Measurements from ENCODE around the gene LRRC15. TPM values are rescaled to one million over a fixed set of nuclear protein-coding genes. Genes with fewer than 3 reads are reported as not detected.

The LRRC15 gene
- total RNA-seq (2014; rRNA removed; shearing (Covaris generic)), result 9.1 and 9.6 TPM in 2 replicates

DNA sequence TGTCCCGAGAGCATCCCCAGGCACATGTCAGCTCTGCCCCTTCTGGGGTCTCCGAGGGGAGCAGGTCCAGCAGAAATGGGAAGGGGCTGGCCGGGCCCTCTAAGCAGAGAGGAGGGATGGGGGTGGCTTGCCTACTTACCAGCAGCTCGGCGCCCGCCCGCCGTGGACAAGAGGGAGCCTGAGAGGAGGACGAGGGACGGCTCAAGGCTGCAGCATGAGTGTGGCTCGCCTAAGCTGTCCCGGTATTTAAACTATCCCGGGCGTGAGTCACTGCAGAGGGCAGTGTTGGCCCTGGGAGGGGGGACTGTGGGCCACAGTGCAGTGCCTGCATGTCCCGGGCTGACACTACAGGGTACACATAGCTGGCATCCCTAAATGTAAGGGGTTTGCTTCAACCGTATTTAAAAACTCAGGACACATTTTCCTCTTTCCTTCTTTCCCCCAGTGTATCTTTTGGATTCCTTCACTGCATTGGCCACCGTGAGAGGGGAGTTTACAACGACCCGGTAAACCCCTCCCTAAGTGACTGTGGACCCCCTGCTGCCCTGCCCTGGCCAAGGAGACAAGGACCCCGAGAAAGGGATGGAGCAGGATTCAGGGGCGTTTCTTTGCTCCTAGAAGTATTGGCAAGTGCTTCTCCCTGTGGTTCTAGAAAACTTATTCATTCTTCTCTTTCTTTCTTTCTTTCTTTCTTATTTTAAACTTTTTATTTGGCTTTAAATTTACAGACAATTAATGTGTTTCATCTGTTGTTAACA is at the start of gene LRRC15:
TSS of gene LRRC15 (minus strand) at position 222 of the 758 bp plus-strand sequence. CDS start 8,700 bp downstream, outside the sequence.
- peak; percentile 83 for DNase-seq (ENCODE audit: low read depth)

DNA sequence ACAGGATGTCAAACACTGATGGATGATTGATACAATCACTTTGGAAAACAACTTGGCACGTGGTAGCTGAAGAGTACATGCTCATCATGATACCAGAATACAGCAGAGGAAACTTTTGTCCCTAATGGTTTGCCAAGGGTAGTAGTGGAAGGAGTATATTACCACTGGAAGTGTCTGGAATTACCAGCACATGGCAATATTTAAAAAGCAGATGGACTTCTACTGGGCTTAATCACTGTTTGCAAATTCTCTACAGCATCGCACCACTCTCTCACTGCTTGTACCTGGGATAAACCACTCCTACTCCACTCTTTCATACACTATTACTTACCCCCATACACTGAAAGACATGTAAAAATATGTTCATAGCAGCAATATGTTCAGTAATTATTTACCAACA is 49.1 kb upstream of the LRRC15 start:
- no peak for DNase-seq (ENCODE audit: low read depth)

DNA sequence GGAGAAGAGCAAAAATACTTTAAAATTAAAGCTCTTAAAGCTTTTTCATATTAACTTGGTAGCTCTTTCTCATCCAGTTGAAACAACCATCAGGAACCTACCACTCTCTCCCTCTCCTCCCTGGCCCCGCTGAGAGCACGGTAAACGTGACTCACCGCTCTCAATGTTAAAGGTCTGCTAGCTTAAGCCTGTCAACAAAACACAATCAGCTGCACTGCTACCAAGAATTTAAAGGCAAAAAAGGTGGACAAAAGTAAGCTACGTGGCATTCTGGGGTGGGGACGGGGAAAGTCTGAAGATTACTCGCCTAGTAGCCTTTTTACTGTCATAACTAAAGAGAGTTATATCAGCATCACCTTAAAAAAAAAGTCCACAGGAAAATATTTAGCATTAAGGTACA is 37.9 kb upstream of the LRRC15 start:
- DNase-seq (ENCODE audit: low read depth), result peak; percentile 65

DNA sequence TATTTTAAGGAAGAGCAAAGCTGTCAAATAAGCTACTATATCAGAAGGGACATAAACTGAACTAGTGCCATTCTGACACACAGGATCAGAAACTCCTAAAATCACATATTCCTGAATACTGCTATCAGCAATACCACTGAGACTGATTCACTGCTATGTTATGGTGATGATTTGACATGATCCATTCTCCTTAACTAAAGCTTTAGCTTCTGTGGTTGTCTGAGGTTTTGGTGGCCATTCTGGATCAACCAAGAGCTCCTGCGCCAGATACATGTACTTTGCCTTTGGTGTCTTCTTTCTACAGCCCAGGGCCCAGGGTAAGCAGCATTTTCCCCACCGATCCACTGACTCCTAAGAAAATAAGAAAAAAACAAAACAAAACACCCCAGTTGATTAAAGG is 36.2 kb upstream of the LRRC15 start:
- no peak for DNase-seq (ENCODE audit: low read depth)

DNA sequence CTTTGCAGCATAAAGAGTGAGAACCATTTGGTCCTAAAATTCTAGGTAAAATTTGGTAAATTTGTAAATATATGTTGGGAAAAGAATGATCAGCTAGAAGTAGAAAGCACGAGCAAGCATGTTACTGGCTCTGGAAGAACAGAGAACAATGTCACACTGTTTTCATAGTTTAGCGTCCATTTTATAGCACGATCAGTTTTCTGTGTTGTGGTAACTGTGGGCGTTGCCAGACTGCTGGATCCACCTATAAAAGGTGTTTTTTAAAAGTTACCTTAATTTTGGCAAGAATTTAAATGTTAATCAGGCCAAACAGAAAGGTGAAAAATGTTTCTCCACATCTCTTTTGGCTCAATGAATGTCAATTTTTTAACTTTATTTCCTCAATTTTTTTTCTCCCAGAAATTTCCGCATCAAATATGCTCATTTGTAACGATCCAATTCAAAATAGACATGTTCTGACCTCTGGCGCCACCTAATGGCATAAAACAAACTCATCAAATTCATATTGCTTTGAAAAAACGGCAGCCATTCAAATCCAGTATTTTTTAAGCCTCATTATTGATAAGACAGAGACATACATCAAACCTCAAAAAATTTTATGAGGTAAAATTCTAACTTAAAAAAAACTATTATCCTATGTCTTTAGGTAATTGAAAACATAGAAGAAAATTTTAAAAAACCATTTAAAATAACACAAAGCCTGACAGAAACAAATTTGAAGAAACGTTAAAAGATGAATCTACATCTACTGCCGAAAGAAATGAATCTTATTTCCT is 35.0 kb upstream of the LRRC15 start:
- DNase-seq (ENCODE audit: low read depth), result peak; percentile 55

DNA sequence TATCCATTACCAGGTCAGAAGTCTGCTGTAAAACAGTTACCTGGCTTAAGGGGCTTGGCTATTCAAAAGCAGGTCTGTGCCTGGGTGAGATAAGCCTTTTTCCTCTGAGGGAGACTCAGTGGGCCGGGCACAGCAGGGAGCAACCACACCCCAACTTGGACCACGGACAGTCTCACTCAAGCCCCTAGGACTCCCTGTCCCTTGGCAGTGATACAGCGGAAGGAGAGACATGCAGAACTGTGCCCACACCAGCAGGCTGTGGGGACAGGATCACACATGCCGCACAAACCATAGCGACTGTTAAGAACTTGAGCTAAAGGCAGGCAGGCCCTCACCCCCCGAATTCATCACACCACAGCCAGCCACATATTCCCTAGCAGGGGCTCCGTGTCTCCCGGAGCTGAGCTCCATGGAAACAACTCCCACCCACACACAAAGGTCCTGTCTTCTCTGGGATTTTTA is 32.4 kb upstream of the LRRC15 start:
- DNase-seq (ENCODE audit: low read depth), result no peak

DNA sequence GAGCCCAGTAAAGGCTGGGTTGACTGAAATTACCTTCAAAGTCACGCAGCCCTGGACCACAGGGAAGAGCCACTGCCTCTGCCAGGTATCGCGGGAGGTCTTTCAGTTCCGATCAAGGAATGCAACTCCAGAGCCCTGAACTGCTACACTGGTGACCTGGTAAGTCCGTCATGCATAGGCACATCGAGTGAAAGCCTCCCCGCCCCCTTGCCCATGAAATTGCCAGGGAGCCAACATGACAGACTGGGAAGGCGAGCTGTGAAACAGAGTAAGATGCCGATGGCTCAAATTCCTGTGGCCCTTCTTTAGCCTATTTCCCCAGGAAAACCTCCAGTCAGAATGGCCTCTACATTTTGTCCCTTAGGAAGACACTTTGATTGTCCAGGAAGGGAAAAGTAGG is 31.8 kb upstream of the LRRC15 start:
- no peak for DNase-seq (ENCODE audit: low read depth)

DNA sequence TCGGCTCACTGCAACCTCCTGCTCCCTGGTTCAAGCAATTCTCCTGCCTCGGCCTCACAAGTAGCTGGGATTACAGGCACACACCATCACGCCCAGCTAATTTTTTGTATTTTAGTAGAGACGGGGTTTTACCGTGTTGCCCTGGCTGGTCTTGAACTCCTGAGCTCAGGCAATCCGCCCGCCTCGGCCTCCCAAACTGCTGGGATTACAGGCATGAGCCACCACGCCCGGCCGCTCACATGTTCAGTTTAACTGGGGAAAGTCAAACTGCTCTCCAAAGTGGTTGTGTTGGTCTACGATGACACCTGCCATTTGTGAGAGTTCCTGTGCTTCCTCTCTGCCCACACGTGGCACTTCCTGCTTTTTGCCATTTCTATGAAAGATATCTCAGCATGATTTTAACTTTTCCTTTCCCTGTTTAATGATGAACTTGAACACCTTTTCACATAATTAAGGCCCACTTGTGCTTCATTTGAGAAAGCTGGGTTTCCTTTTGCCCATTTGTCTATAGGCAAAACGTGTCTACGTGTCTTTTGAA is 30.4 kb upstream of the LRRC15 start:
- no peak for DNase-seq (ENCODE audit: low read depth)

DNA sequence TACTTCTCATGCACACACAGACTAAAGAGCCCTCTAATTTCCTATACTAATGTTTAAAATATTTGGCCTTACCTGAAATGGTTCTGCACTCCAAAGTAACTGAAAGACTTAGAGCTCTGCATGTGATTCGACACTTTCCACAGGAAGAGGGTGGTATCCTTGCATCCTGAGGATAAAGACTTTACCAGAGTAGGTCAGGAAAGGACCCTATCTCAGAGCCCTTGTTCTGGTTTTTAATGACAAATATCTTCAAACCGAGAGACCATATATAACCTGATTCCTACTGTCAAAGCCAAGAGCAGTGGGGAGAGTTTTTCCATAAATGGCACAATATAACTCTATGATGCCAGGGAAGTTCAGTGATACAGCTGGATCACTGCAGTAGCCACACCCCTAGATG is 29.6 kb upstream of the LRRC15 start, which contains the start of gene GP5:
TSS of gene GP5 (minus strand) at position 101 of the 400 bp plus-strand sequence. CDS start 984 bp downstream, outside the sequence.
- no peak for DNase-seq (ENCODE audit: low read depth)

DNA sequence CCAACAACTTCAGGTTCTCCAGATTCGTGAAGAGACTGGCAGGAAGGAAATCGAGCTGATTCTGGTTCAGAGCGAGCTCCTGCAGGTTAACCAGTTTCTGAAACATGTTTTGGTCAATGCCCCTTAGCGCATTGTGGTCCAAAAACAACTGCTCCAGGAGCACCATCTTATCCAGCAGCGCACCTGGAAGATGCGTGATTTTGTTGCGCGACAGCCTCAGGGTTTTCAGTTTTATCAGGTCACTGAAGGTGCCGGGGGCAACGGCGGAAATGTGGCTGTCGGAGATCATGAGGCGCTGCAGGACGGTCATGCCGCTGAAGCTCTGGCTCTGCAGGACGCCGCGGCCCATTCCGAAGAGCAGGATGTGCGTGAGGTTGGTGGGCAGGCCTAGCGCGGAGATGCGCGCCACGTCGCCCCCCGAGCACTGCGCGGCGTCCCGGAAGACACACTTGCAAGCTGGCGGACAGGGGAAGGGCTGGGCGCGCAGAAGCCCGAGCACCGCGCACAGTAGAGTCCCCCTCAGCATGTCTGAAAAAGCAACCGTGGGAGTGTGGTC is 28.3 kb upstream of the LRRC15 start:
- no peak for DNase-seq (ENCODE audit: low read depth)

DNA sequence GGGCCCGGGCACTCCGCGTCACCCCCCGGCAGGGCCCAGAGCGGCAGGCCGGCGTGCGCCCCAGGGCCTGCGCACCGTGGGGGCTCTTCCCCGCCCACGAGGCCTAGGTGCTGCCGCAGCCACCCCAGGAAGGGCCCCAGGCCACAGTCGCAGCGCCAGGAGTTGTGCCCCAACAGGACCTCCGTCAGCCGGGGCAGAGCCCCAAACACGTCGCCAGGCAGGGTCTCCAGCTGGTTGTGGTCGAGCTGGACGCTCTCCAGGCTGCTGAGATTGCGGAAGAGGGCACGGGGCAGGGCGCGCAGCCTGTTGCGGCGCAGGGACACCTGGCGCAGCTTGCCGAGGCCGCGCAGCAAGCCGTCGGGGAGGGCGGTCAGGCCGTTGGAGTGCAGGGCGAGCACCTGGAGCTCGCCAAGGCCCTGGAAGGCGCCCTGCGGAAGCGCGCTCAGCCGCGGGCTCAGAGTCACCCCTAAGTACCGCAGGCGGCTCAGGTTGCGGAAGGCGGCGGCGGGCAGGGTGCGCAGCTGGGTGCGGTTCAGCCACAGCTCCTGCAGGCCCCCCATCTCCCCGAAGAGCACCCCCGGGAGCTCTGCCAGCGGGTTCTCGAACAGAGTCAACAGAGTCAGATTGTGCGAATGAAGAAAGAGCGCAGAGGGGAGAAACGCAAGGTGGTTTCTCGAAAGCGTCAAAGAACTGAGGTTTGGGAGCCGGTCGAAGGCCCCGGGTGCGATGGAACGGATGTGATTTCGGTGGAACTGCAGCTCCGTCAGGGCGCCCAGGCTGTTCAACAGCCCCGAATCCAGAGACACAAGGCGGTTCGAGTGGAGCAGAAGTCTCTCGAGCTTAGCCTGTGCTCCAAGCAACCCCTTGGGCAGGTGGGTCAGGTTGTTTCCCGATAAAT is 27.6 kb upstream of the LRRC15 start:
- no peak for DNase-seq (ENCODE audit: low read depth)

DNA sequence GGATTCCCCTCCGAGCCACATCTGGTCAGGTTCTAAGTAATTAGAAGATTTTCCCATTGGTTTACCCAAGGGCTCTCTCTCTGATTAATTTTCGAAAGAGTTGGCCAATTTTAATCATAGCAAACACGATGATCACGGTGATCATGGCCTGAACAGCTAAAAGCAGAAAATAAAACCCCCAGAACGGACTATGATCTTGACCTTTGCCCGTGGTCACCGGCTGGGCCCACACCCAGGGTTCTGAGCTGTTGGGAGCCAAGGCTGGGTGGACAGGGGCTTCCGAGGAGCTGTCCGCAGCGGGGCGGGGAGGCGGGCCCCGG is 27.0 kb upstream of the LRRC15 start:
- no peak for DNase-seq (ENCODE audit: low read depth)

DNA sequence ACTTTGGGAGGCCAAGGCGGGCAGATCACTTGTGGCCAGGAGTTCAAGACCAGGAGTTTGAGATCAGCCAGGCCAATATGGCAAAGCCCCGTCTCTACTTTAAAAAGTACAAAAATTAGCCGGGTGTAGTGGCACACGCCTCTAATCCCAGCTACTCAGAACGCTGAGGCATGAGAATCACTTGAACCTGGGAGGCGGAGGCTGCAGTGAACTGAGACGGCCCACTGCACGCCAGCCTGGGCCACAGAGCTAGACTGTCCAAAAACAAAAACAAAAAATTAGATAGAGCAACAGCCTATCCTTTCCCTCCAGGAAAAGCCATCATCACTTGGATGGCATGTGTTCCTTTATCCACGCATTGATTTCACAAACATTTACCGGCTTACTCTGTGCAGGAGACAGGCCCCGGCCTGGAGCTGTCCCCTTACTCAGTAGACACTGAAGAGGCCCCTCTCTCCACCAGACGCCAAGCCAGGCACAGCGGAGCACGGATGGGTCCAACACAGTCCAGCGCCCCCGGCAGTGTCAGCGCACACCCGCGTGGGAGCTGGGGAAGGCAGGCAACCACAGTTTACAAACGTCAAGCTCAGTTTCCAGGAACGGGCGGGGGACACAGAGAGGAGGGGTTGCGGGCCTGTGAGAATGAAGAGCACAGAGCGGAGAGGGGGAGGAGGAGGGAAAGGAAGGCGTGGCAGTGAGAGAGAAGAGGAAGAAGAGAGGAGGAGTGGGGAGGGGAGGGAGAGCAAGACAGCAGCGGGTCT is 26.4 kb upstream of the LRRC15 start:
- no peak for DNase-seq (ENCODE audit: low read depth)

DNA sequence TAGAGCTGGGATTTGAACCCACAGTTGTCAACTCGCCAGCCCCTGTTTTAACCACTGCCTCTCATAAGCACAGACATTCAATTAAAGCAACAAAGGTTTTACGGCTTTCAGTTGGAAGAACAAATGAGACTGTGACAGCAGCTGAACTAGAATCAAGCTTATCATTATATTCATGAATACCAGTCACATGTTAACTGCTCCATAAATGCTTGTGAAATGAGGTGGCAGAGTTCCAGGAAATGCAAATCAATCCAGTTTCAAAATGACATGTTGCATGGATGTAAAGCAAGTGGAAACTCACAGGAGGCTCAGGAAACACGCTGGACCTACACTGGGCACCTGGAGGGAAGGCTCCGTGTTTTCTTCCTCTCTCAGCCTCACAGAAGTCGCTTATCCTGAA is 25.7 kb upstream of the LRRC15 start:
- DNase-seq (ENCODE audit: low read depth), result peak; percentile 24

DNA sequence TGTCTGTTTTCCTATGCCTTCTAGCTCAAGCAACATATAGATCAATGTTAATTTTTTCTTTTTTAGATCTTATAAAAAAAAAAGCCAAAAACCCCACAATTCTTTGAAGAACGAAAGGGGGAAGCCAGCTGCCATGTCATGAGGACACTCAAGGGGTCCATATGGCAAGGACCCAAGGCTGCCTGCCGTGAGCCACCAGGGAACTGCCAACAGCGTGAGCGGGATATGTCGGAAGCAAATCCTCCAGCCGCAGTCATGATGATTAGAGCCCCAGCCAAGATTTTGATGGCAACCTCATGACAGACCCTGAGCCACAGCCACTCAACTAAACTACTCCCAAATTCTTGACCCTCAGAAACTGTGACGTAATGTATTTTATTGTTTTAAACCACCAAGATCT is 23.0 kb upstream of the LRRC15 start:
- no peak for DNase-seq (ENCODE audit: low read depth)

DNA sequence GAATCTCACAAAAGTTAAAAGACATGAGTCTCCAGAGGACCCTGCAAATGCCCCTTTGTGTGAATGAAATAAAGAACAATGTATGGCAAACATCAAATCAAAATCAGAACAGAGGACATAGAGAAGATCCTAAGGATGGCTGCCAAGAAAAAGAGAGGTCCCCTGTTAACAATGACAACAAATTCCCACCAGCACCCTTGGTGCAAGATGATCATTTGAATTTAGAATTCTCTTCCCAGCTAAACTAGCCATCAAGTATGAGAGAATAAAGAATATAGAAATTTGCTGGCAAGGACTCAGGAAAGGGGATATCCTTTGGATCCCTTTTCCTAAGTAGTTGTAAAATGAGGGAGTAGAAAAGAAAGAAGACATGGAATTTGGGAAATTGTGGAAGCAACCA is 21.3 kb upstream of the LRRC15 start:
- DNase-seq (ENCODE audit: low read depth), result no peak

DNA sequence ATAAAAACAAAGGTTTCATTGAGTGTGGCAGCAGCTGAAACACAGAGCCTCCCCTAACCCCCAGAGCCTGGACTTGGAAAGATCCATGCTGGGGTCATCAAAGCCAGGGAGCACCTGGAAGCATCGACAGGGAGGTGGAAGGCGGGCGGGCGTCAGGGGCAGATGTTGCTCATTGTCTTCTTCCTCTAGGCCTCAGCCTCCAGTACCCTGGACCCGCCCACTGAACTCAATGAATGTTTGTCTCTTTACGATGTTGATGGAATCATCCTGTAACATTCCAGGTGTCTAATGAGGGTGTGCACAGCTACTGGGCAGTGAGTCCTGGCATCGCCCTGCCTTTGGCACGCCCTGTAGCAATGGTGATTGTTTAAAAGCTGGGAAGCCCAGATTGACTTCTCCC is 19.7 kb upstream of the LRRC15 start:
- no peak for DNase-seq (ENCODE audit: low read depth)

DNA sequence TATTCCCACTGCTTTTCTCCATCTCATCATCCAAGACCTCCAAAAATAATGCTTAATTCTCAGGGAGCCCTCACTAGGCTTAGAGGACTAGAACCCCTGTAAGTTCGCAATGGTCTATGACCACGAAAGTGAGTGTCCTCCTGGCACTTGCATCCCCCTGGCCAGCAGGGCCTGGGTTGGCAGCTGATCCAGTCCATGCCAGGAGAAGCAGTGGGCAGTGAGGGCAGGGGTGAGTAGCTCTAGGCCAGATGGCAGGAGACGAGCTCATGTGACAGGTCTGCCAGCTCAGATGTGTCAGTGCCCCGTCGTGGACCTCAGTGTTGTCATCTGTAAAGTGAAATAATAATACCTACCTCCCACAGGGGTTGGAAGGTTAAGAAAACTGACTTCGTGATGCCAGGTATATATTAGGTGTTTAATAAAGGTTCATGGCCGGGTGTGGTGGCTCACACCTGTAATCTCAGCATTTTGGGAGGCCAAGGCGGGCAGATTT is 18.4 kb upstream of the LRRC15 start:
- no peak for DNase-seq (ENCODE audit: low read depth)

DNA sequence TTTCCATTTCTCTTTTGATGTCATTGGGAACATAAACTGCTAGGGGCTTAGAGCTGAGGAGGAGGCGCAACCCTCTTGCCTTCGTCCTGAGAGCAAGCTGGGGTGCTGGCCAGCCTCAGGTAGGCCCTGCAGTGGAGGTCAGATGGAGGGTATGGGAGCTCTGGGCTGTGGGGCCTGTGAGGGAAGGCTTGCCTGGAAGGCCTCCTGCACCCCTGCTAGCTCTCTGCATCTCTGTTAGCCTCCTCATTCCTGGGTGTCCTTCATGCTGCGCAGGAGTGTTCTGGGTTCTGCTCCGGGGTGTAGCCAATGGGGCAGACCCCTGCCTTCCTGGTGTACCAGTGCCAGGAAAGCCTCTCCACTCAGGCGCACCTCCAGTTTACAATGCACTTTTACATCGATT is 17.7 kb upstream of the LRRC15 start:
- no peak for DNase-seq (ENCODE audit: low read depth)

DNA sequence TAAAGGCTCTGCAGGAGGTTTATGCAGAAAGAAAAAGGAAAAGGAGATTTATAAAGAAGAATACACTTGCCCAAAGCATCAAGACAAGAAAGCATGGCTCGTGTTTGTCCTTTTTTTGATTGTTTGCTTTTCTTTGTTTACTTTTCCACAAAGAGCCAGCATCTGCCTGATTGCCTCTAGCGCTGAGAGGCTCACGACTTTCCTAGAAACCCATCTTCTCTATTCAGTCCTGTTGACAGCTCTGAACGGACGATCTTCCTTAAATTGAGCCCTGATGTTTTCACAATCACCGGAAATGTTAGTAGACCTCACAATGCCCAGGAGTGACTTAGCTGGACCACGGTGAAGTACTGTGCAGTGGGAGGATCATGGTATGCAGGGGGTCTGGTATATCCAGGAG is 17.1 kb upstream of the LRRC15 start:
- no peak for DNase-seq (ENCODE audit: low read depth)

DNA sequence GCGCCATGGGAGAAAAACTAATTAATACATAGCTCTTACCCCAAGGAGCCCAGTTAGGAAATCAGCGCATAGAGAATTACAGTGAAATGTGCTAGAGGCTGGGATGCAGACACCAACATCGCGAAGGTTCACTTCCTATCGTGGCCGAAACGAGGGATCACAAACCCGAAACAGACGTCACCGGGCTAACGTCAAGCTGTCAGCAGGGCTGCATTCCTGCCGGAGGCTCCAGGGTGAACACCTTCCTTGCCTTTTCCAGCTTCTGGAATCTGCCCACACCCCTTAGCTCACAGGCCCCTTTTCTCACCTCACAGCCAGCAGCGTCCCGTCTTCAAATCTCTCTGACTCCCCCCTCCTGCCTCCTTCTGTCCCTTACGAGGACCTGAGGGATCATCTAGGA is 16.5 kb upstream of the LRRC15 start:
- no peak for DNase-seq (ENCODE audit: low read depth)

Measured in M059J (cell line).